HL-60 (cell line): ENCODE data around the gene RPS6KC1.

Source experiments
- DNase-seq, 2 experiments: peaks; one replicate each; pipeline ENCODE4 v3.0.0-alpha.2; 2010 to 2020; ENCODE audit warnings: low read depth in 1 of 2, low spot score in 1 of 2
- H3K27ac ChIP-seq: fragments of 250-450 bp; sonication (Bioruptor Pico); replicated peaks from 2 replicates; pipeline ENCODE4 v1.5.1; 2020; ENCODE audit warnings: mild to moderate bottlenecking, moderate library complexity
- H3K27me3 ChIP-seq: fragments of 250-450 bp; sonication (Bioruptor Pico); 2 replicates; pipeline ENCODE4 v1.5.1; 2021; ENCODE audit warnings: mild to moderate bottlenecking, moderate library complexity; ENCODE audit not compliant: insufficient read depth, poor library complexity, severe bottlenecking
- H3K4me3 ChIP-seq: replicated peaks from 2 replicates; pipeline ENCODE4 v1.5.1; 2011; ENCODE audit warnings: mild to moderate bottlenecking, control low read depth, low read length; ENCODE audit not compliant: insufficient read depth
- GABPA ChIP-seq: IDR thresholded peaks from 2 replicates; pipeline ENCODE4 v1.6.1; 2012; ENCODE audit warnings: low read depth
- POLR2AphosphoS5 ChIP-seq: IDR thresholded peaks from 2 replicates; pipeline ENCODE4 v1.6.1; 2012; ENCODE audit warnings: low read depth
- SPI1 ChIP-seq: IDR thresholded peaks from 2 replicates; pipeline ENCODE4 v1.6.1; 2012; ENCODE audit warnings: low read depth, mild to moderate bottlenecking, borderline replicate concordance
- TF ChIP-seq, protein P1 (sequence below): IDR thresholded peaks from one replicate; pipeline ENCODE4 v1.5.1; 2011; ENCODE audit warnings: low read length, control low read depth, inconsistent platforms; ENCODE audit not compliant: insufficient read depth
- TF ChIP-seq, protein P2 (sequence below): IDR thresholded peaks from 2 replicates; pipeline ENCODE4 v1.6.1; 2012; ENCODE audit warnings: low read depth; ENCODE audit not compliant: insufficient replicate concordance

The RPS6KC1 gene

DNA sequence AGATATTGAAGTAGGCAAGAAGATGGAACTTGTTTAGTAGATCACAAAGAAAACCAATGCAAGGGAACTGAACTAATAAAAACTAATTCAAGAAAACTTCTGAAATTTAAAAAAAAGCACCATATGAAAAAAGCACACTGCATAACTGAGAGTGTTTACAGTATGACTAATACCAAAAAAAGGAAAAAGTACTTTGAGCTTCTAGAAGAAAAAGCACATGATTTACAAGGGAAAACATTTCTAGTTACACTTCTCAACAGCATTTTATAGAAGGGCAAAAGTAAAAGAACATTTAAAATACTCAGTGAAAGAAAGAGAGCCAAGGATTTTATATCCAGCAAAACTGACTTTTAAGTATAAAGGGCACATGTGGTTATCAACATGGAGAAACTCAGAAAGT, 233.6 kb downstream of the RPS6KC1 start:
- Histone ChIP-seq H3K27ac (no peak overlapping the region), H3K27me3 (no peaks in the 10 kb centered on the region), H3K4me3 (no peak overlapping the region)
- TF ChIP-seq GABPA = no peak
- no peak for TF ChIP-seq POLR2AphosphoS5
- TF ChIP-seq, protein P1, sequence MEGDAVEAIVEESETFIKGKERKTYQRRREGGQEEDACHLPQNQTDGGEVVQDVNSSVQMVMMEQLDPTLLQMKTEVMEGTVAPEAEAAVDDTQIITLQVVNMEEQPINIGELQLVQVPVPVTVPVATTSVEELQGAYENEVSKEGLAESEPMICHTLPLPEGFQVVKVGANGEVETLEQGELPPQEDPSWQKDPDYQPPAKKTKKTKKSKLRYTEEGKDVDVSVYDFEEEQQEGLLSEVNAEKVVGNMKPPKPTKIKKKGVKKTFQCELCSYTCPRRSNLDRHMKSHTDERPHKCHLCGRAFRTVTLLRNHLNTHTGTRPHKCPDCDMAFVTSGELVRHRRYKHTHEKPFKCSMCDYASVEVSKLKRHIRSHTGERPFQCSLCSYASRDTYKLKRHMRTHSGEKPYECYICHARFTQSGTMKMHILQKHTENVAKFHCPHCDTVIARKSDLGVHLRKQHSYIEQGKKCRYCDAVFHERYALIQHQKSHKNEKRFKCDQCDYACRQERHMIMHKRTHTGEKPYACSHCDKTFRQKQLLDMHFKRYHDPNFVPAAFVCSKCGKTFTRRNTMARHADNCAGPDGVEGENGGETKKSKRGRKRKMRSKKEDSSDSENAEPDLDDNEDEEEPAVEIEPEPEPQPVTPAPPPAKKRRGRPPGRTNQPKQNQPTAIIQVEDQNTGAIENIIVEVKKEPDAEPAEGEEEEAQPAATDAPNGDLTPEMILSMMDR = no peak
- TF ChIP-seq, protein P2, sequence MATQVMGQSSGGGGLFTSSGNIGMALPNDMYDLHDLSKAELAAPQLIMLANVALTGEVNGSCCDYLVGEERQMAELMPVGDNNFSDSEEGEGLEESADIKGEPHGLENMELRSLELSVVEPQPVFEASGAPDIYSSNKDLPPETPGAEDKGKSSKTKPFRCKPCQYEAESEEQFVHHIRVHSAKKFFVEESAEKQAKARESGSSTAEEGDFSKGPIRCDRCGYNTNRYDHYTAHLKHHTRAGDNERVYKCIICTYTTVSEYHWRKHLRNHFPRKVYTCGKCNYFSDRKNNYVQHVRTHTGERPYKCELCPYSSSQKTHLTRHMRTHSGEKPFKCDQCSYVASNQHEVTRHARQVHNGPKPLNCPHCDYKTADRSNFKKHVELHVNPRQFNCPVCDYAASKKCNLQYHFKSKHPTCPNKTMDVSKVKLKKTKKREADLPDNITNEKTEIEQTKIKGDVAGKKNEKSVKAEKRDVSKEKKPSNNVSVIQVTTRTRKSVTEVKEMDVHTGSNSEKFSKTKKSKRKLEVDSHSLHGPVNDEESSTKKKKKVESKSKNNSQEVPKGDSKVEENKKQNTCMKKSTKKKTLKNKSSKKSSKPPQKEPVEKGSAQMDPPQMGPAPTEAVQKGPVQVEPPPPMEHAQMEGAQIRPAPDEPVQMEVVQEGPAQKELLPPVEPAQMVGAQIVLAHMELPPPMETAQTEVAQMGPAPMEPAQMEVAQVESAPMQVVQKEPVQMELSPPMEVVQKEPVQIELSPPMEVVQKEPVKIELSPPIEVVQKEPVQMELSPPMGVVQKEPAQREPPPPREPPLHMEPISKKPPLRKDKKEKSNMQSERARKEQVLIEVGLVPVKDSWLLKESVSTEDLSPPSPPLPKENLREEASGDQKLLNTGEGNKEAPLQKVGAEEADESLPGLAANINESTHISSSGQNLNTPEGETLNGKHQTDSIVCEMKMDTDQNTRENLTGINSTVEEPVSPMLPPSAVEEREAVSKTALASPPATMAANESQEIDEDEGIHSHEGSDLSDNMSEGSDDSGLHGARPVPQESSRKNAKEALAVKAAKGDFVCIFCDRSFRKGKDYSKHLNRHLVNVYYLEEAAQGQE = no peak
- no peak for DNase-seq

DNA sequence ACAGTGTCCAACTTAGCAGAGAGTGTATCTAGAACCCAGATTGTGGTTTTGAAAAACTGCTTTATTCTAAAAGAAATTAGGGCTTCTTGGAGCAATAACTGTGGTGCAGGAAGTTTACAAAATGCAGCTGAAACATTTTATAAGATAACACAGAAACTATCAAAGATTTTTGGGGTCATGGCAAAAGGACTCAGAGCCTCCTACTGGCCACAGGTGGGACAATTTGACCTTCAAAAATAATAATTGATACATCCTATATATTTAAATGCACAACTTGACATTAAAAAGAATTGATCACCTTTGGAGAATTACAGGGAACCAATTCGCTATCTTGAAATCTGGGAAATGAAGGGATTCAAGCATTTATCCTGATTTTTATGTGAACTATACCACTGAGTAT, 235.2 kb downstream of the RPS6KC1 start:
- H3K27me3 ChIP-seq = no peaks in the 10 kb centered on the region
- no peak overlapping the region for H3K4me3 ChIP-seq
- TF ChIP-seq, protein P2 = no peak
- TF ChIP-seq GABPA = no peak
- TF ChIP-seq SPI1 = no peak
- TF ChIP-seq, protein P1 = no peak
- no peak for TF ChIP-seq POLR2AphosphoS5
- H3K27ac ChIP-seq = no peak overlapping the region
- DNase-seq = no peak

DNA sequence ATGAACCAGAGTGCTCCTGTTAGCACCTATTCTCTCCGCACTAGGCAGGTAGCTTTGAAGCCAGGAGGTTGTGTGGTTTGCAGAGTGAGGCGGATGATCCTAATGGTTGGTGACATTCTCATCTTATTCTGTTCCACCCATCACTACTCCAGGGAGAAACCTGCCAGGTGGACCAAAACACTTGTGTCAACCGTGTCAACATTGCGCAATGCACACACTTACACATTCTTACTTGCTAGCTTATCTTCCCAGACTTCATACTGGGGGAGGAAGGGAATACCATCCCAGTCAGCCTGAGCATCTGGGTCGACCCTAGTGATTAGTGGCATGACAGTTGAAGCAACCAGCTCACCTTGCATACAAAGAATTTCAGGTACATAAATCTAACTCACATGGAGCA, 236.9 kb downstream of the RPS6KC1 start:
- no peak overlapping the region for H3K4me3 ChIP-seq
- no peaks in the 10 kb centered on the region for H3K27me3 ChIP-seq
- no peak overlapping the region for H3K27ac ChIP-seq
- no peak for DNase-seq
- TF ChIP-seq, protein P1 = no peak
- TF ChIP-seq SPI1 (no peak), POLR2AphosphoS5 (no peak), GABPA (no peak)
- TF ChIP-seq, protein P2 = no peak
